HG03521 (cell line): ENCODE data around the gene ZNF407.
"Not testable (repeated sequence)": the region's sequence is repeated elsewhere in the genome, so short reads cannot be mapped to it uniquely, and the experiment has no call there.

Experiments used
- ATAC-seq: cut with Tn5 transposase; IDR thresholded peaks from one replicate; pipeline ENCODE4 v1.9.1; 2021; ENCODE audit warnings: mild to moderate bottlenecking, moderate library complexity; ENCODE audit not compliant: unreplicated experiment

Gene ZNF407

GRCh38 chr18:74950479-74950878, 352.8 kb downstream of the ZNF407 start:
- ATAC-seq = no peak

GRCh38 chr18:74951165-74951760, 353.6 kb downstream of the ZNF407 start:
- ATAC-seq = no peak

- ATAC-seq = no peak
Measured at GRCh38 chr18:74957588-74958224, 360.0 kb downstream of the ZNF407 start.

- ATAC-seq = no peak
Measured at GRCh38 chr18:74959216-74959615, 361.5 kb downstream of the ZNF407 start.

DNA sequence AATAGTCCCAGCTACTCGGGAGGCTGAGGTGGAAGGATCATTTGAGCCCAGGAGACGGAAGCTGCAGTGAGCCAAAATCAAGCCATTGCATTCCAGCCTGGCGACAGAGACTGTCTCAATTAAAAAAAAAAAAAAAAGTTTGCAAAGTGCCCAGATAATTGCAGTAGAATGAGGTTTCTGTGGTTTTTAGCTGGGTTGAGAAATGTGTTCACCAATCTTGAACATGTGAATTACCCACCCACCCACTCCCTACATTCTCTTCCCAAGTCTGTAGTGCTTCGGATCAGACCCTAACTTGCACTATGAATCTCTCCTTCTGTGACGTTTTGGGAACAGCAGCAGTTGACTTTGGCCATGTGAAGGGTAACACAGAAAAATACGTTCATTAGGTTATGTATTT, 363.9 kb downstream of the ZNF407 start:
- ATAC-seq = no peak

DNA sequence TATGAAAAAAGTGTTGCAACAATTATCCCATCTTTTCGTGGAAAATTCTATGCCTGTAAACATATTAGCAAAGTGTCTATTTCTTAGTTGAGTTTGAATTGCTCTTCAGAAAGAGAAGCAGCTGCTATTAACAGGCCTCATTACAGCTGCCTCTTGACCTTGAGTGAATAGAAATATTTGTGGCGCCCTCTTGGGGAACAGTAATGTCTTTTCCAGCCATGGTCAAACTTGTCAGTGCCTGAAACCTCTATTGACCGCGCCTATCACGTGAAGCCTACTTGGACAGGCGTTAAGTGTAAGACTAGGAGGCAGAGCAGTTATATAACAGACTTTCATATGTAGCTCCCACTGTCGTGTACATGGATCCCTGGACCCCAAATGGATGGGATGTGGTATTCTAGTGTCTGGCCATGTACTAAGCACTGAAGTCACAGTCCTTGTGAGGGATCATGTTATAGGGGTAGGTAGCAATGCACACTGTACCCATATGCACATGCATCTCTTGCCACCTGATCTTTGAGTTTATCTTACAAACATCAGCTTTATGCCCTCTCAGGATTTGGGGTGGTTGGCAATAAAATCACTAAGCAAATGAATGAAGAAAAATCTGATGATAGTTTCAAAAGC, 366.3 kb downstream of the ZNF407 start:
- peak; percentile 83 for ATAC-seq

DNA sequence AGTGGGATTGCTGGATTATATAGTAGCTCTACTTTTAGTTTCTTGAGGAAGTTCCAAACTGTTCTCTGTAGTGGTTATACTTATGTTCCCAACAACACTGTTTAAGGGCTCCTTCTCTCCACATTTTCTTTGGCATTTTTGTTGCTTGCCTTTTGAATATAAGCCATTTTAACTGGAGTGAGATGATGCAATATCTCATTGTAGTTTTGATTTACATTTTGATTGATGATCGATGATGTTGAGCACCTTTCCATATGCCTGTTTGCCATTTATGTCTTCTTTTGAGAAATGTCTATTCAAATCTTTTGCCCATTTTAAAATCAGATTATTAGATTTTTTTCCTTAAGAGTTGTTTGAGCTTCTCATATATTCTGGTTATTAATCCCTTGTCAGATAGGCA, 368.0 kb downstream of the ZNF407 start:
- ATAC-seq = no peak

DNA sequence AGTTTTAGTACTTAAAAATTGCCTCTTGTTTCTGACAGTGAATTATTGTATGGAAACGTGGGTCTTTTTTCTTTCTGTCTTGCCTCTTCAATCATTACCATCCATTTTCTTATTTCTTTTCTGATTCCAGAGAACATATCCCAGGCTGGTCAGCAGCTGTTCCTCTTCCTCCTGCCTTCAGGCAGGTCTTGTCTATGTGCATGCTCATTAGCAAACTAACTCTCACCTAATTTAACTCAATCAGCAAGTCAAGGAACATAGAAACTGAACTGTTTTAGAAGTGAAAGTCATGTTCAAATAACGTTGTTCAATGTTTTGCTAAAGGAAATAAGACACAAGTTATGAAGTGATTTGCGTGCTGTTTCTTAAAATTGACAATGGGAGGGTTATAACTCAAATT, 369.8 kb downstream of the ZNF407 start:
- ATAC-seq = no peak

GRCh38 chr18:74967979-74968378, 370.3 kb downstream of the ZNF407 start:
- no peak for ATAC-seq

DNA sequence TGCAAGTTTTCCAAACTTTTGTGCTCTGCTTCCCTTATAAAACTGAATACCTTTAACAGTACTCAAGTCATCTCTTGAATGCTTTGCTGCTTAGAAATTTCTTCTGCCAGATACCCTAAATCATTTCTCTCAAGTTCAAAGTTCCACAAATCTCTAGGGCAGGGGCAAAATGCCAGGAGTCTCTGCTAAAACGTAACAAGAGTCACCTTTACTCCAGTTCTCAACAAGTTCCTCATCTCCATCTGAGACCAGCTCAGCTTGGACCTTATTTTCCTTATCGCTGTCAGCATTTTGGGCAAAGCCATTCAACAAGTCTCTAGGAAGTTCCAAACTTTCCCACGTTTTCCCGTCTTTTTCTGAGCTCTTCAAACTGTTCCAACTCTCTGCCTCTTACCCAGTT, 373.7 kb downstream of the ZNF407 start:
- ATAC-seq = not testable (repeated sequence)

- not testable (repeated sequence) for ATAC-seq
Measured at GRCh38 chr18:74971776-74972175, 374.1 kb downstream of the ZNF407 start.

- ATAC-seq = no peak
Measured at GRCh38 chr18:74972354-74972753, 374.7 kb downstream of the ZNF407 start.

DNA sequence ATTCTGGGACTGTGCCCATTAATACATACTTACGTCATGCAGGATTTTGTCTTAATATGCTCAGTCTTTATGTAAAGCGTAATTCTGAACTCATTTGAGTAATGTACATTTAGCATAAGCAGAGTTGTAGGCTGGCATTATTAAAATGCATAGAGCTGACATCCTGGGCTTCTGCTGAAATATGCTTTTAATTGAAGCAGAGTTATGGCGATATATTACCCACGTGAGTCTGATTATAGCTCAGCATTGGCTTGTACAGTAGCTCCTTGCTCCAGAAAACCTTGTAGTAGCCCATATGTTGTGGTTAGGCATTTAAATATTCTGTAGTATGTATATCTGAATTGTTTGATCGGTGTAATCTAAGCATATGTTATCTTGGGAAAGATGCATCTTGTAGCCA, 377.3 kb downstream of the ZNF407 start:
- no peak for ATAC-seq

- no peak for ATAC-seq
Measured at GRCh38 chr18:74976331-74976909, 378.8 kb downstream of the ZNF407 start.

- no peak for ATAC-seq
Measured at GRCh38 chr18:74977041-74977440, 379.4 kb downstream of the ZNF407 start.

DNA sequence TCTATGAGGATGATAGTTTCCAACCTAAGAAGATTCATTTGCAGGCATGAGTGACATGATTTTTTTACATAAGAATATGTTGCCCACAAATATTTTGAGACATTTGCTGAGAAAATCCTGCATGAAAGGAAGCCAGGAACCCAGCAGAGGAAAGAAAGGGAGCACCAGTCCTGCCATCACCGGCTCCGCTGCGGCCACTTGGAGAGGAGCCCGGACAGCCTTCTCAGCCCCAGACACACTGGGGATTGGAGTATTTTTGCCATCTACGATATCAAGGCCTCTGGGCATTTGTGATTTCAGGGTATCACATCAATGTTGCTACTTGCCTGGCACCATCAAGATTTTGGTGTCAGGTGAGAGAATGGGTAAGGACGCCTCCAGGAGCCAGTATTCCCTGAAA, 383.0 kb downstream of the ZNF407 start:
- ATAC-seq = no peak

DNA sequence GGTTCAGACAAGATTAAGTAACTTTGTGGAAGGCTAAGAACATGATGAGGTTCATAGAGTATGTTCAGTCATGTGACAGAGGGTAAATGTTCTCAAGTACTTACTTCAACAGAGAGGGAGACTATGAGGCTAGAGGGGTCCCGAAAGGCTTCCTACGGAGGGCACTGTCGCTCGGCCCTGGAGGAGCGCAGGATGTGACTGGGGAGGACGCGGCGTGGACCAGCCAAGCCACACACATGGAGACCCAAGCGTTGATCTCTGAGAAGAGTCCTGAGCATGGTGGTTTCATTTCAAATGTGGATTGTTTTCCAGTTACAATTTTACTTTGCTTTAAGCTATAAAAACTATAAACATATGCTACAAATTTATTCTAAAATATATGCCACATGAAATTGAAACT, 383.8 kb downstream of the ZNF407 start:
- no peak for ATAC-seq

GRCh38 chr18:74982946-74983635, 385.4 kb downstream of the ZNF407 start:
- ATAC-seq = no peak

DNA sequence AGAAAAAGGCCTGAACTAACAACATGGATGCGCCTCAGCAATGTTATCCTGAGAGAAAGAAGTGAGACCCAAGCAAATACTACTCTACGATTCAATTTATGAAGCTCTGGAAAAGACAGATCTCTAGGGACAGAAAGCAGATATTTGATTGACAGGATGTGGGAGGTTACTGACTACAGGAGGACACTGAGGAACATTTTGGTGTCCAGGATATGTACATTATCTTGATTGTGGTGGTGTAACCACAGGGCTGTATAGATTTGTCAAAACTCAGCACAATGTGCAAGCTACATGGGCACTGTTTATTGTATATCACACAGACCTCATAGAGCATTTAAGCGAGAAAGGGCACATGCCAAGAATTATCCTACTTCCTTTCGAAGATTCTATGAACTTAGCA, 391.5 kb downstream of the ZNF407 start:
- no peak for ATAC-seq

DNA sequence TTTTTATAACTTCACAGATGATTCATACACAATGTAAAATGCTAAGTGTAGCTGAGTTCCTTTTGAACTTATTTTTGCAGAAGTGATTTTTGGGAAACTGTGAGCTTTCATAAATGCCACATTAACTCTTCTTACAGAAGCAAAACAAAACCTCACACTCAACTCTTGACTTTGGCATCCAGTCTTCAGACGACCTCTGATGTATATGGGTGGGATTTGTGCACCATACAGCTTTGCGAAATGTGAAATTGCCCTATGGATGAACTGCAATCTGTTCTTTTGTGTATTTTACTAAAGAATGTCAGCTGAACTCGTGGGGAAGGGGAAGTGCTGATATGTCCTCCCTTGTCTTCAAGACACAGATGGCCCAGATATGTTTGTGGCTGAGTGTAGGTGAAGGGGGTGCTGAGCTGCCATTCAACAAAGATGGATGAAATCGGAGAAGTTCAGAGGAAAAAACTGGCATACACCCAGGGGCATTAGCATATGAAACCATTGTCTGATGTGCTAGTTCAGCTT, 393.0 kb downstream of the ZNF407 start:
- no peak for ATAC-seq
